ENCODE measurements around the gene LETM1. TPM values are rescaled to one million over a fixed set of nuclear protein-coding genes. Genes with fewer than 3 reads are reported as not detected.
A peak's percentile ranks its signal among the peaks of the same experiment; 100 is the strongest.

The LETM1 gene
- total and polyA plus RNA-seq, 2 of the 13 experiments (the other 11 are each of a cell fraction or from before 2014, with no cell fraction given), result 9.7 to 41.6 TPM

DNA sequence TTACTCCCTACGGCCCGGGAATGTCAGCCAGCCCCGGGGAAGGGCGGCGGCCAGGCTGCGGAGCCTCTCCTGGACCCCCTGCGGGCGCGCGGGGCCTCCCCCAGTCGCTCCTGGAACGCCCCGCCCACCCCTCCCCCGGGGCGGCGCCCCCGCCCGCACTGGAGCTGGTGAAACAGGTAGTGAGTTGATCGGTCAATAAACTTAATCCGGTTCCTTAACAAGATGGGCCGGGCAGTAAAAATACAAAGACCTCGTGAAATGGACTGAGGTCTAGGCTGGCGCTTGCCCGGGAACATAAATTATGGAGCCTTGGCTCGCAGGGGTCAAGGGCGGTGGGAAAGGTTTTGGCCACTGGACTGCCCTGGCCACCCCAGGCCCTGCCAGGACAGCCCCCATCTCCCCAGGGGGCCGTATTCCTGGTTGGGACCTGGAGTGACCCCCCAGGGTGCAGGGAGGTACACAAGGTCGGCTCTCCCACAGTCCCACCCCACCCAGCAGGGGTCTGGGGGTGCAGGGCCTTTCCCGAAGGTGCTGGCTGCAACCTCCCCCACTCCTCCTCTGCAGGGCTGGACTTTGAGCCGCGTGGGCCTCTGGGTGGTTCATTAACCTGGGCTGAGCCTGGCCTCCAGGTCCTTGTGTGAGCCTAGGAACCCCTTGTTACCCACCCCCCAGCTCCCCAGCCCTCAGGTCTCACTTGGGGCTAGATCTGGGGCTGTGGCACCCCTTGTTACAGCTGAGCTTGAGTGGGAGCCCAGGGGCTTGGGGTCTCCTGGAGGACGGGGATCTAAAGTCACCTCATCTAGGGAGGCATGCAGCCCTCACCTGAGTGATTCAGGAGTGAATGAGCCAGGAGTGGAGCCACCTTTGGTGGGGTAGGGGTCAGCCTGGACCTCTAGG lies 60.4 kb downstream of the LETM1 start (continued):
- TF ChIP-seq, protein P1, sequence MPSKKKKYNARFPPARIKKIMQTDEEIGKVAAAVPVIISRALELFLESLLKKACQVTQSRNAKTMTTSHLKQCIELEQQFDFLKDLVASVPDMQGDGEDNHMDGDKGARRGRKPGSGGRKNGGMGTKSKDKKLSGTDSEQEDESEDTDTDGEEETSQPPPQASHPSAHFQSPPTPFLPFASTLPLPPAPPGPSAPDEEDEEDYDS (CRISPR knock-in tag; IDR thresholded peaks at IDR 0.05), result peak; percentile 32; the same call in 1 of the 2 replicates
- TF ChIP-seq NPAS2 (CRISPR knock-in tag; IDR thresholded peaks at IDR 0.05; ENCODE audit: borderline replicate concordance), result no peak
- TF ChIP-seq GTF2F1 (IDR thresholded peaks at IDR 0.05; ENCODE audit: low read length), result no peak
- no peak for TF ChIP-seq E2F5 (CRISPR knock-in tag; conservative IDR thresholded peaks at IDR 0.05)
- TF ChIP-seq ZNF788 (CRISPR knock-in tag; IDR thresholded peaks at IDR 0.05; ENCODE audit: borderline replicate concordance), result peak; percentile 35; the same call in 1 of the 2 replicates
- 0 out of 2 replicates have a peak, but pooled peaks have one; percentile 22 for TF ChIP-seq MXD4 (CRISPR knock-in tag; IDR thresholded peaks at IDR 0.05)
- 0 out of 2 replicates have a peak, but pooled peaks have one; percentile 56 for TF ChIP-seq SNAPC4 (CRISPR knock-in tag; IDR thresholded peaks at IDR 0.05)
- no peak for TF ChIP-seq ZNF101 (CRISPR knock-in tag; IDR thresholded peaks at IDR 0.05; ENCODE audit: borderline replicate concordance, low read depth)
- TF ChIP-seq ZNF292 (CRISPR knock-in tag; IDR thresholded peaks at IDR 0.05; ENCODE audit: borderline replicate concordance, low read depth), result no peak
- no peak for TF ChIP-seq FOXM1 (CRISPR knock-in tag; IDR thresholded peaks at IDR 0.05)
- TF ChIP-seq, protein P2, sequence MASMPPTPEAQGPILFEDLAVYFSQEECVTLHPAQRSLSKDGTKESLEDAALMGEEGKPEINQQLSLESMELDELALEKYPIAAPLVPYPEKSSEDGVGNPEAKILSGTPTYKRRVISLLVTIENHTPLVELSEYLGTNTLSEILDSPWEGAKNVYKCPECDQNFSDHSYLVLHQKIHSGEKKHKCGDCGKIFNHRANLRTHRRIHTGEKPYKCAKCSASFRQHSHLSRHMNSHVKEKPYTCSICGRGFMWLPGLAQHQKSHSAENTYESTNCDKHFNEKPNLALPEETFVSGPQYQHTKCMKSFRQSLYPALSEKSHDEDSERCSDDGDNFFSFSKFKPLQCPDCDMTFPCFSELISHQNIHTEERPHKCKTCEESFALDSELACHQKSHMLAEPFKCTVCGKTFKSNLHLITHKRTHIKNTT (CRISPR knock-in tag; IDR thresholded peaks at IDR 0.05), result no peak
- TF ChIP-seq, protein P3, sequence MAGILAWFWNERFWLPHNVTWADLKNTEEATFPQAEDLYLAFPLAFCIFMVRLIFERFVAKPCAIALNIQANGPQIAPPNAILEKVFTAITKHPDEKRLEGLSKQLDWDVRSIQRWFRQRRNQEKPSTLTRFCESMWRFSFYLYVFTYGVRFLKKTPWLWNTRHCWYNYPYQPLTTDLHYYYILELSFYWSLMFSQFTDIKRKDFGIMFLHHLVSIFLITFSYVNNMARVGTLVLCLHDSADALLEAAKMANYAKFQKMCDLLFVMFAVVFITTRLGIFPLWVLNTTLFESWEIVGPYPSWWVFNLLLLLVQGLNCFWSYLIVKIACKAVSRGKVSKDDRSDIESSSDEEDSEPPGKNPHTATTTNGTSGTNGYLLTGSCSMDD (CRISPR knock-in tag; IDR thresholded peaks at IDR 0.05), result no peak
- TF ChIP-seq ZBTB44 (CRISPR knock-in tag; IDR thresholded peaks at IDR 0.05), result no peak
- TF ChIP-seq ZKSCAN1 (IDR thresholded peaks at IDR 0.05; ENCODE audit: low read length), result no peak
- peak; percentile 66; the same call in 1 of the 2 replicates for TF ChIP-seq PPARG (CRISPR knock-in tag; conservative IDR thresholded peaks at IDR 0.05)
